Psoas muscle (tissue), 8 donors: Measurements from ENCODE around the gene PSMD5. TPM values are rescaled to one million over a fixed set of nuclear protein-coding genes. Genes with fewer than 3 reads are reported as not detected.

ENCODE experiments used
- ATAC-seq, 4 donors: fragments of 200-7000 bp; cut with Tn5 transposase; one replicate each; pipeline ENCODE4 v1.9.1; 2020; ENCODE audit warnings: moderate library complexity in 3 of 4, mild to moderate bottlenecking in 2 of 4
- DNase-seq, 2 donors: peaks; one replicate each; pipeline ENCODE4 v3.0.0-alpha.2; 2020
- H3K27ac ChIP-seq: fragments of 200-600 bp; one replicate; pipeline ENCODE4 v1.8.0; 2022
- H3K27me3 ChIP-seq, 3 donors: fragments of 200-600 bp in 1 of 3; one replicate each; pipeline versions ENCODE4 v1.6.1 to v1.8.0; 2013 to 2022; ENCODE audit warnings: low read length in 2 of 3, mild to moderate bottlenecking in 2 of 3, moderate library complexity in 1 of 3; ENCODE audit not compliant: insufficient read depth in 3 of 3
- H3K36me3 ChIP-seq, 2 donors: fragments of 200-600 bp in 1 of 2; one replicate each; pipeline versions ENCODE4 v1.6.1 to v1.8.0; 2013 to 2022; ENCODE audit warnings: low read depth in 1 of 2, mild to moderate bottlenecking in 1 of 2, moderate library complexity in 1 of 2; ENCODE audit not compliant: insufficient read depth in 1 of 2
- H3K4me1 ChIP-seq: fragments of 200-600 bp; one replicate; pipeline ENCODE4 v1.8.0; 2022
- H3K4me3 ChIP-seq: fragments of 200-600 bp; one replicate; pipeline ENCODE4 v1.8.0; 2022; ENCODE audit warnings: mild to moderate bottlenecking
- H3K9me3 ChIP-seq: fragments of 200-600 bp; one replicate; pipeline ENCODE4 v1.8.0; 2022
- WGBS, 3 donors: extraction: QIAGEN DNeasy Blood & Tissue Kit; methylation state at CpG; one replicate each; pipeline versions ENCODE4 v1.1.6 to v1.1.7; 2013; 5-methylcytosine and 5-hydroxymethylcytosine counted together
- intact Hi-C, 2 donors: fragments of 100-400 bp; cut with DNase I; formaldehyde crosslinking; loops; one replicate each; pipeline versions ENCODE4 v1.11.0 to v1.14.2; 2022
- long read RNA-seq, 2 donors: library from polyadenylated mRNA; unstranded; transcript quantifications; one replicate each; pipeline ENCODE4 v2.0.0, GENCODE V29; 2021
- polyA plus RNA-seq, 3 donors: library from polyadenylated mRNA; stranded (reverse); fragments of 200-250 nt; gene quantifications; one replicate each; pipeline ENCODE4 v1.2.3, GENCODE V29; 2013
- total RNA-seq, 4 donors: library from RNA; stranded (reverse); fragmentation: NEBNext Ultra II Directional in 2 of 4; extraction: Animal tissue kit (Norgen Biotek cat#: 25700) in 2 of 4; gene quantifications; one replicate each; pipeline versions ENCODE4 v1.2.1 to v1.2.4, GENCODE V29; 2021 to 2023
- TF ChIP-seq, protein P1 (sequence below): fragments of 200-600 bp; IDR thresholded peaks from one replicate; pipeline ENCODE4 v1.8.0; 2022; ENCODE audit warnings: antibody characterized with exemption
- donor health status: healthy with polysubstance abuse.
- donor health status: DM: no; HTN: no; CAD: no; lungs with moderate emphysema.
- donor health status: Bipolar disorder and iron deficiency.
- donor health status: healthy.
- donor health status: DM: yes; HTN: yes; CAD: no.
- donor health status: DM: no; HTN: no; CAD: no.
- donor health status: DM: no; HTN: no; CAD: no.
- donor health status: DM: yes; HTN: yes; CAD: no.

The PSMD5 gene
- total RNA-seq (10 to 100 TPM in 3 of 4 donors, 1 to 10 TPM in 1; 7.6 to 15.7 (median 15.0) TPM), polyA plus RNA-seq (1 to 10 TPM; 6.2 to 8.9 (median 8.9) TPM)
- long read RNA-seq, donor 1, transcript PSMD5-201 (10 exons, 3,443 nt), result major isoform, 10 of 12 reads
- long read RNA-seq, donor 1, partial matches to known transcripts, result 0 of 12 reads
- long read RNA-seq, donor 1, other reads (novel, unspliced or antisense), result 2 of 12 reads
- long read RNA-seq, donor 2, transcript PSMD5-201 (10 exons, 3,443 nt), result major isoform, 38 of 50 reads
- long read RNA-seq, donor 2, partial matches to known transcripts, result 3 of 50 reads
- long read RNA-seq, donor 2, other reads (novel, unspliced or antisense), result 9 of 50 reads

DNA sequence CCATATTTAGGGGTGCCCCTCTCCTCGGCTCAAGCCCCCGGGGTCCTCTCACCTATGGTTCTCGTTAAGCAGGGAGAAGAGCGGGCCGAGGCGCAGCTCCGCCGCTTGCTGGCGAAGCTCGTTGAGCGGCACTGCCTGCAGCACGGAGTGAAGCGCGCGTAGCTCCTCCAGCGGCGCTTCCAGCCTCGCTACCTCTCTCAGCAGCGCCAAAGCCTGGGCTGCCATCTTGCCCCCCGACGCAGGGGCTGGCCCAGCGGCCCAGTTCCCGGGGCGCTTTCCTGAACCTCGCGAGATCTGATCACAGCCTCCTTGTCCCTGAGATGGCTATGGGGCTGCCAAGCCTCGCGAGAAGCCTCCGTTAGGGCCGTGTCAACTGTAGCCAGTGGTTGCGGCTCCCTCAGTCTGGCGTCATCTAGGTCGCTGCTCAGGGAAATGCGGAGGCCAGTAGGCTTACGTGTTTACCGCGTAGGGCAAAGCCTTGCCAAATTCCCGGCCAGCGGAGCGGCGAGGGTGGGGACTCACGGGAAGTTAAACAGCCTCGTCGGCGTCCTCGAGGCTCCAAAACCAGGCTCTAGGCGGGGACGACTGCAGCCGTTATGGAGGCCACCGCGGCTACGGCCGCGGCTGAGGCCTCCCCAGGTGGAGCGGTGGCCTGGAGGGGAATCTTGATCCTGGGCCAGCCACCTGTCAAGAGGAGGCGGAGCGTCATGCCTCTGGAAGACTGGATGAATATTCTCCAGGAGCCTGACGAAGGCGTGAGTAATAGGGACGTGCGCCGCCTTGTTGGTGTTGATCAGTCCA is at the start of gene PSMD5:
Gene PSMD5 (minus strand): TSS at position 238 of the 801 bp plus-strand sequence. CDS start 13 bp downstream, at position 225.
- peak within 1 kb of the TSS; percentile 92 for H3K4me3 ChIP-seq
- peaks cover 0 to 2% of the 10 kb centered on the region in 2 donors for H3K36me3 ChIP-seq
- H3K27ac ChIP-seq, result peak within 1 kb of the TSS; percentile 87
- TF ChIP-seq, protein P1, sequence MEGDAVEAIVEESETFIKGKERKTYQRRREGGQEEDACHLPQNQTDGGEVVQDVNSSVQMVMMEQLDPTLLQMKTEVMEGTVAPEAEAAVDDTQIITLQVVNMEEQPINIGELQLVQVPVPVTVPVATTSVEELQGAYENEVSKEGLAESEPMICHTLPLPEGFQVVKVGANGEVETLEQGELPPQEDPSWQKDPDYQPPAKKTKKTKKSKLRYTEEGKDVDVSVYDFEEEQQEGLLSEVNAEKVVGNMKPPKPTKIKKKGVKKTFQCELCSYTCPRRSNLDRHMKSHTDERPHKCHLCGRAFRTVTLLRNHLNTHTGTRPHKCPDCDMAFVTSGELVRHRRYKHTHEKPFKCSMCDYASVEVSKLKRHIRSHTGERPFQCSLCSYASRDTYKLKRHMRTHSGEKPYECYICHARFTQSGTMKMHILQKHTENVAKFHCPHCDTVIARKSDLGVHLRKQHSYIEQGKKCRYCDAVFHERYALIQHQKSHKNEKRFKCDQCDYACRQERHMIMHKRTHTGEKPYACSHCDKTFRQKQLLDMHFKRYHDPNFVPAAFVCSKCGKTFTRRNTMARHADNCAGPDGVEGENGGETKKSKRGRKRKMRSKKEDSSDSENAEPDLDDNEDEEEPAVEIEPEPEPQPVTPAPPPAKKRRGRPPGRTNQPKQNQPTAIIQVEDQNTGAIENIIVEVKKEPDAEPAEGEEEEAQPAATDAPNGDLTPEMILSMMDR, result no peak
- H3K9me3 ChIP-seq, result no peaks in the 10 kb centered on the region
- ATAC-seq, result peak; percentile 97 to 99 (median 98)
- H3K27me3 ChIP-seq, result no peaks in the 10 kb centered on the region
- intact Hi-C loops, result loop anchor here in 1 of 2 donors (5.0 kb wide), 1 partner anchor 51 kb away; the partner anchor contains the start of gene FBXW2
- H3K4me1 ChIP-seq, result peaks cover 8% of the 10 kb centered on the region
- WGBS, 3 donors, result 1 to 3% (median 2%) methylated on average over 61 to 62 of the region's 62 CpGs
- peak; percentile 98 to 99 for DNase-seq

DNA sequence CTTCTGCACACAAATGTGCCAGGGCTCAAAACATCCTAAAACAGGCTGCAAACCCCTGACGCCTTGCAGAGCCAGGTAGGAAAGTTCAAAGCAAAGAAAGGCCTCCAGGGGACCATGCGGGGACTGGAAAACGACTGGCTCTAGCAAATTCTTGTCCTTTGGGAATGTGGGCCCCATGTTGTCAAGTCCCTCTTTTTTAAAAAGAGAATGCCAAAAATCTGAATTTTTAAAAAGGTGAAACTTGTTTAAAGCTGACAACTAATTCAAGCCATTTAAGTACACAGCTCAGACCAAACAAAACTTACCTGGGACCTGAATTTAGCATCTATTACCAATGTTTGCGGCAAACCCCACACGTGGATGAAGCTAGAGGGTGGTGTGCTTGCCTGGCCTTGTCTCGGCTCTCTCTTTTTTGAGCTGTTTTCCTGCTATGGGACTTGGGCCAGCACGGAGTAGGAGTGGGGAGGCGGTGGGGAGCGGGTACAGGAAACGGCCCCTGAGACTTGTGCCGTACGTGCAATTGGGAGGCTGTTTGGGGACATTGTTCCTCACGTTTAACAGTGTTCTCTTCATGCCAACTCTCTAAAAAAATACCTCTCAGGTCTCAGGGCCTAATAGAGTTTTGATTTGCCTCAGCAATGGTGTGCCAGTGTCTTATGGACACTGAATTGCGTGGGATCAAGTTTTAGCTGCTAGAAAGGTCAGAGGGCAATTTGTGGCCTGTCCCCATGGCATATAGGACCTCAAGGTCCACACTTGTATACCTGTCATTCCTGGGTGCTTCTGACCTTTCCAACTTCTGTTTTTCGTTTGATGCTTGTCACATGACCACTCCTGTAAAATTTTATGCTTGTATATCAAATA is 49.4 kb upstream of the PSMD5 start:
- DNase-seq, result no peak
- H3K4me1 ChIP-seq, result peaks cover 3% of the 10 kb centered on the region
- H3K4me3 ChIP-seq, result no peak overlapping the region
- no peak for ATAC-seq
- TF ChIP-seq, protein P1, result no peak
- no peaks in the 10 kb centered on the region for H3K36me3 ChIP-seq
- H3K9me3 ChIP-seq, result no peaks in the 10 kb centered on the region
- H3K27ac ChIP-seq, result no peak overlapping the region
- 67 to 75% (median 70%) methylated on average over 15 of the region's 15 CpGs for WGBS, 3 donors
- H3K27me3 ChIP-seq, result no peaks in the 10 kb centered on the region
- intact Hi-C loops, result no loop called here

DNA sequence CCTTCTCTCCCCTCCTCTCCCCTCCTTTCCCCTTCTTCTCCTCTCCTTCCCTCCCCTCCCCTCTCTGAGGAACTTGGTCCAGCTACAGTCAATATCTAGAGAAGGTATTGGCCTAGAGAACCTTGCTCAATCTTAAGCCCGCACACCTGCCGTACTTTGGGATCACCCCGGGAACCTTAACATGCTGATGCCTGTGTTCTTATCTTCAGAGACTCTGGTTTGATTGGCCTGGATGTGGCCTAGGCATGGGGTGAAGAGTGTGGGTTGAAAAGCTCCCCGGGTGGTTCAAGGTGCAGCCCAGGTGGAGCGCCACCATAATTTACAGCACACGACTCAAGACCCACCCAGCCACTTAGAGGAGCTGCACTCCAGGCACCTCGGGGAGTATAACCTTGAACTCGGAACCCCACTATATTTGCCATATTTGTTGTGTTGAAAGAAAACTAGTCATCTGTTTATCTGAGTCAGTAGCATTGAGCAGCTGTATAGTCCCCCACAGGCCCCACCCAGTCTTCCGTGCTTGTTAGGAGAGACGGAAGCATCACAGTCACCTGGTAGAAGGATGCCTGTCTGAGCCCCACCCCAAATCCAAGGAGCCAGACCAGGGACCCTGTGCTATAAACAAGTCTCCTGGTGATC is 48.6 kb upstream of the PSMD5 start:
- no peaks in the 10 kb centered on the region for H3K4me1 ChIP-seq
- no peaks in the 10 kb centered on the region for H3K9me3 ChIP-seq
- H3K27ac ChIP-seq, result no peak overlapping the region

More for the DNA sequence above, 48.6 kb upstream of the PSMD5 start:
- Histone ChIP-seq H3K36me3 (no peaks in the 10 kb centered on the region), H3K27me3 (no peaks in the 10 kb centered on the region), H3K4me3 (no peak overlapping the region)
- WGBS, 3 donors, result 90 to 93% (median 92%) methylated on average over 10 of the region's 10 CpGs
- DNase-seq (no peak), ATAC-seq (no peak)
- intact Hi-C loops, result no loop called here
- TF ChIP-seq, protein P1, result no peak
